Activated CD4-positive, CD25-positive, alpha-beta regulatory T cell treated with anti-CD3 and anti-CD28 coated beads, Interleukin-2, amount 50 U/mL, for 24 hours (primary cell): ENCODE results near the gene TMBIM6.
"Not testable (repeated sequence)": the region's sequence is repeated elsewhere in the genome, so short reads cannot be mapped to it uniquely, and the experiment has no call there.

Source experiments
- ATAC-seq, 2 donors: fragments of 150-1000 bp; cut with Tn5 transposase; one replicate each; pipeline ENCODE4 v1.10.0; 2021; ENCODE audit warnings: mild to moderate bottlenecking in 1 of 2, moderate library complexity in 1 of 2

TMBIM6 gene

DNA sequence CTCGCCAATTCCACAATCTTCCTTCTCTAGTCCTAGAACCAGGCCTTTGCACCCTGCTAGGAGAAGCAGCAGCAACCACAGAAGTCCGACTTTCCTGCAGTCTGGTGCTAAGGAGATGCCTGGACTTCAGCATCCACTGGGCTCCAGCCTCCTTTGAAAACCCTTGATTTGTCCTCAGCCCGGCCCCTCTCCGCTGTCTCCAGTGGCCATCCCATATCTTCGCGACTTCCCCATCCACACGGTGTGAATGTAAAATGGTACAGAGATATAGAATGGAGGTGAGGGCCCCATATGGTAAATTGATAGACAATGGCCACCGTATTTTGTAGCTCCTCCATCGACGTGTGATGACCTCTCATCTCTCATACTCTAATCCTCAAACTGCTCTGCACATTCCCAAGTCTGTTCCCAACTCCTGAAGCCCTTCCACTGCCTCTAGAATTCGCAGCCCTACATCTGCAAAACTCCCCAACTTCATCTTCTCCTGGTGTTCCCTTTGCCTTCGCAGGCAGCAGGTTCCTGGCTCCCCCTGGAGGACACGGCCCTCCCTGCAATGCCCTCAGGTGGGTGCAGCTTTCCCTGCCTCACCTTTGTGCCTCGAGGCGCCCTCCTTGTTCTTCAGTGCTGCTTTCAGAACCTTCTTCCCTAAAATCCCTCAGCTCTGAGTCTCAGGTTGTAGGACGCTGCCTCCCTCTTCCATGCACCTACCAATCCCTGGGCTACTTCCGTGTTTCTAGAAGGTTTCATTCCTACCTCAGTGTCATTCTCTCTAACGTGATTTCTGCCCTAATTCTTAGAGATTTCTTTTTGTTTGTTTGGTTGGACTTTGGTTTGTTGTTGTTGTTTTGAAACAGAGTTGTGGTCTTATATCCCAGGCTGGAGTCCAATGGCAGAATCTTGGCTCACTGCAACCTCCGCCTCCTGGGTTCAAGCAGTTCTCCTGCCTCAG lies 36.7 kb downstream of the TMBIM6 start:
- peak; percentile 69 to 77 for ATAC-seq

DNA sequence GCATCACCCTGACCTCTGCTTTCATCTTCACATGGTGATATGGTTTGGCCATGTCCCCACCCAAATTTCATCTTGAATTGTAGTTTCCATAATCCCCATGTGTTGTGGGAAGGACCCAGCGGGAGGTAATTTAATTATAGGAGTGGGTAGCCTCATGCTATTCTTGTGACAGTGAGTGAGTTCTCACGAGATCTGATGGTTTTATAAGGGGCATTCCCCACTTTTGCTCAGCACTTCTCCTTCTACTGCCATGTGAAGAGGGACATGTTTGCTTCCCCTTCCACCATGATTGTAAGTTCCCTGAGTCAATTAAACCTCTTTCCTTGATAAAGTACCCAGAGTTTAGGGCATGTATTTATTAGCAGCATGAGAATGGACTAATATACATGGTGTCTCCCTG lies 38.2 kb downstream of the TMBIM6 start:
- ATAC-seq, result no peak

DNA sequence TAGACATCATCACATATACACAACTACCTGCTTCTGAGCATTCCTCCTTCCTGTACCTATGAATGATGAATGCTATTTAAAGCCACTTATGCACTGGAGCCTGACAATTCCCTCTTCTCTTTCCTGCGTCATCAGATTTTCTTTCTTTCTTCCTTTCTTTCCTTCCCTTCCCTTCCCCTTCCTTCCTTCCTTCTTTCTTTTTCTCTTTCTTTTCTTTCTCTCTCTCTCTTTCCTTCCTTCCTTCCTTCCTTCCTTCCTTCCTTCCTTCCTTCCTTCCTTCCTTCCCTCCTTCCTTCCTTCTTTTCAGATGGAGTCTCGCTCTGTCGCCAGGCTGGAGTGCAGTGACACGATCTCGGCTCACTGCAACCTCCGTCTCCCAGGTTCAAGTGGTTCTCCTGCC lies 39.6 kb downstream of the TMBIM6 start:
- not testable (repeated sequence) for ATAC-seq

DNA sequence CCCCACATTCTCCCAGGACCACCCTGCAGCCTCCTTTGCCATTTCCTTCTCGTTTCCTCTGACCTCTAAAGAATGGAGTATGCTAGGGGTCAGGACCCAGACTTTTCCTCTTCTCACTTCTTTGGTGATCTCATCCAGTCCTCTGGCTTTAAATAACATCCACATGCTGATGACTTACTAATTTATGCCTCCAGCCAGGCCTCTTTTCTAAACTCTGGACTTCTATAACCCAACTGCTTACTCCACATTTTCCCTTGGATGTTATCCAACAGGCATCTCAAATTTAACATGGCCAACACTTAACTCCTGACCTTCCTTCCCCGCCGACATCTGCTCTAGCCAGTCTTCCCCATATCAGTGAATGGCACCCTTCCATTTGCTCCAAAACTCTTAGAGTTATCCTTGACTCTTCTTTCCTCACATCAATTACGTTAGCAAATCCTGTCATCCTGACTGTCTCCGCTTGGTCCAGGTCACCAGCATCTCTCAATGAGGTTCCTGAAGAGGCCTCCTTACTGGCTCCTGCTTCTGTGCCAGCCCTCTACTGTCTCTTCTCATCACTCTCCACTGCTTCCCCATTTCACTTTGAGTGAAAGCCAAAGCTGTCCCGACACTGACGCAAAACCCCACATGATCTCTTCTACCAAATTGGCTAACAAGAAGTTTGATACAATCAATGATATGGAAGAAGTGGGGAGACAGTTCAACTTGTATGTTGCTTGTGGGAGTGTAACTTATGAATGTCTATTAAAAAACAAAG lies 42.7 kb downstream of the TMBIM6 start:
- no peak for ATAC-seq

DNA sequence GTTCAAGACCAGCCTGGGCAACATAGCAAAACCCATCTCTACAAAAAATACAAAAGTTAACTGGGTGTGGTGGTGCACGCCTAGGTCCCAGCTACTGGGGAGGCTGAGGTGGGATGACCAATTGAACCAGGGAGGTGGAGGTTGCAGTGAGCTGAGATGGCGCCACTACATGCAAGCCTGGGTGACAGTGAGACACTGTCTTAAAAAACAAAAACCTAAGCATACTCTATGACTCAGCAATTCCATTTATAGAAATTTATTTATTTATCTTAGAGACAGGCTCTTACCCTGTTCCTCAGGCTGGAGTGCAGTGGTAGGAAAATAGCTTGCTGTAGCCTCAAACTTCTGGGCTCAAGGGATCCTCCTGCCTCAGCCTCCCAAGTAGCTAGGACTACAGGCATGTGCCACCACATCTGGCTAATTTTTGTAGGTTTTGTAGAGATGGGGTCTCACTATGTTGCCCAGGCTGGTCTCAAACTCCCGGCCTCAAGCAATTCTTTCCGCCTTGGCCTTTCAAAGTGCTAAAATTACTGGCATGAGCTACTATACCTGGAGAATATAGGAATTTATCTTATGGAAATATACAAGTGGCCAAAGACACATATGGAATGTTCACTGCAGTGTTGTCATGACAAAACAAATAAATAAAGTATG lies 43.5 kb downstream of the TMBIM6 start:
- ATAC-seq, result no peak

DNA sequence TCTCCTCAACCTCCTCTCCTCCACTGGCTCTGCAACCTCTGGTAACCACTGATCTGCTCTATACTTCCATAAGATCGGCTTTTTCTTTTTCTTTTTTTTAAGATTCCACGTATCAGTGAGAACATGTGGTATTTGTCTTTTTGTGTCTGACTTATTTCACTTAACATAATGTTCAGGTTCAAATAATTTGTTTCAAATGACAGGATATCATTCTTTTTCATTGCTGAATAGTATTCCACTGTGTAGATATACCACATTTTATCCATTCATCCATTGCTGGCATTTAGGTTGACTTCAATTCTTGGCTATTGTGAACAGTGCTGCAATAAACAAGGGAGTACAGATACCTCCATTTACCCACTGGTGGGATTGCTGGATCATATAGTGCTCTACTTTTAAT lies 46.3 kb downstream of the TMBIM6 start:
- no peak for ATAC-seq

DNA sequence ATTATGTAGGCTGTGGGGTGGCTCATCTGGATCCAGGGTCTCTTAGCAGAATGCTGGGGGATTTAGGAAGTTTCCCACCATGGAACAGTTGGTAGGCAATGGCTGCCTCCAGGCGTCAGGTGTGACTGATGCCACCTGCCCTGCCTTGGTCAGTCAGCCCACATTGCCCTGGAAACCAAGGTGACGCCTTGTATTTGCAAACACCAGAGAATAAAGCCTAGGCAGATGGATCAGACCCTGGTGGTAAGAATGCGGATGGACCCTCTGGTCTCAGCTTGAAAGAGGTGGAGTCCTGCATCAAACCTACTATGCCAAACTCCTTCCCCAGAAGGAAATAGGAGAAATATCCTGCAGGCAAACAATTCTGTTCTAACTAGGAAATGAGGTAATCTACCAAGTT lies 48.6 kb downstream of the TMBIM6 start:
- ATAC-seq, result no peak

DNA sequence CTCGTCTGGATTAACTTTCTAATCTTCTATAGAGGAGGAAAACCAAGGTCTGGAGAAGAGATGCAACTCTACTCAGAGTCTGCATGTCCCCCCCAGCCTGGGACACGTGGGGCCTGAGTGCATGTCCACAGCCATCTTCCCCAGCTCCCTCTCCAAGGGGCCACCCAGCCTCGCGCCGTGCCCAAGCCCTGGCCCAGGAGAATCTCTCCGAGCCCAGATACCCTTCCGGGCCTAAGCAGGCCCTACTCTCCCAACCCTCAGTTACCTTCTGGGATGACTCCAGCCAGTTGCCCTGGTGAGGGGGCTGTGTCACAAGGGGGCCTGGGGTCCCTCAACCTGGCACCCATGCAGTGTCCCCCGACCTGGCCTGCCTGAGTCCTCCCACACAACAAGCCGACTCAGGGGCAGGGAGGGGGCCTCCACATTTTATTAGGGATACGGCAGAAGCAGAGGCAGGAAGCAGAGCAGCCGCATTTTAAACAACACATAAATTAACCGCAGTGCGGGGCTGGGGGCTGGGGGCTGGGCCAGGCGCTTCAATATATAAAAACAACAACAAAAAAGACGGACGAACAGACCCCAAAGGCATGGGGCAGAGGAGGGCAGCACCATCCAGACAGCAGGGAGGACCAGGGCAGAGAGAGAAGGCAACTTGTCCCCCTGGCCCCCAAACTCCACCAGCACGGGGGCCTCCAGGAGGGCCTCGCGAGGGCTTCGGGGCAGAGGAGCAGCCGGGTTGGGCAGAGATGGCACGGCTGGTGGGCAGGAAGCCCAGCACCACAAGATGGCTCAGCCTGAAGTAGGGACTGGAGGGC lies 49.6 kb downstream of the TMBIM6 start:
- no peak for ATAC-seq

DNA sequence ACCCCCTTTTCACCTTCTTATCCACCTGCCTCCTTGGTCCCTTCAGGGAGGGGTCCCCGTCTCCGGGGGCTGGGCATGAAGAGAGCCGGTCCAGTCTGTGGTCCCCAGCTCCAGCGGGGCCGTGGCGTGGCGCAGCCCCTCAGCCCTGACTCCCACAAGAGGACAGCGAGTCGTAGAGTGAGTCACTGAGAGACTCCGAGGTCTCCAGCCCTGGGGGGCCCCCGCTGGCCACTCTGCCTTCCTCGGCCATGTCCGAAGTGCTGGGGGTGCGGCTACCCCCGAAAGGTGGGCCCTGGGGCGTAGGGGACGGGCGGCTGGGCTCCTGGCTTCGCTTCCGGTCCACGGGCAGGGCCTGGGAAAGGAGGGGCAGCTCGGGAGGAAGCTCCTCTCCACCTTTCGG lies 50.3 kb downstream of the TMBIM6 start:
- no peak for ATAC-seq

DNA sequence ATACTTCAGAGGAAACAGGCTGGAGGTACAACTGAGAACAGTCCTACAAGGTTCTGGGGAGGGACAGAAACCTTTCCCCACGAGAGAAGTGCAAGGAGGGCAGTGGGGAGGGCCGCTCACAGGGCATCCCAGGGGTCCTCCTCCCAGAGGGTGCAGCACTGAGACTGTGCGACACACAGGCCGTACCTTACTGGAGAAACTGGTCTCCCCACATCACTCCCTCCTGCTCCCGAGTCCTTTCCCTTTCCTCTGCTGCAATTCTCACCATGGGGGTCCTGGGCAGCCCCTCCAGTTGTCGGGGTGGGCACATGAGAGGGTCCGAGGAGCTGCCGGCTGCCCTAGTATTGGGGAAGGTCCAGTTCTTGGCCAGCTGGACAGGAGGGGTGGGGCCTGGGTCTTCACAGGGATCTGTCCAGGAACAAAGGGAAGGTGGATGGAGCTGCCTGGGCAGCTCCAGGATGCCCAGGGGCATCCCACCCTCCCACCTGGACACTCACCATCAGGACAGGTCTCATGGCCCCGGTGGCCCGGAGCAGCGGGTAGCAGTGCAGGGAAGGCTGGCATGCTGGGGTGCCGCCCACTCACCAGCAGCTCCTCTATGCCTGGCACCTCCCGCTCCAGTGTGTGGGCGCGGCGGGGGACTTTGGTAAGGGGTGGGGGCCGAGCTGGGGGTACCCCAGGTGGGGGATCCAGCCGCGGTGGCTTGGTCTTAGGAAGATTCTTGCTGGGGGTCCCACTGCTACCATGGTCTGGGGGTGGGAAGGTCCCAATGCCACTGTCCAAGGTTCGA lies 51.0 kb downstream of the TMBIM6 start:
- ATAC-seq, result no peak

DNA sequence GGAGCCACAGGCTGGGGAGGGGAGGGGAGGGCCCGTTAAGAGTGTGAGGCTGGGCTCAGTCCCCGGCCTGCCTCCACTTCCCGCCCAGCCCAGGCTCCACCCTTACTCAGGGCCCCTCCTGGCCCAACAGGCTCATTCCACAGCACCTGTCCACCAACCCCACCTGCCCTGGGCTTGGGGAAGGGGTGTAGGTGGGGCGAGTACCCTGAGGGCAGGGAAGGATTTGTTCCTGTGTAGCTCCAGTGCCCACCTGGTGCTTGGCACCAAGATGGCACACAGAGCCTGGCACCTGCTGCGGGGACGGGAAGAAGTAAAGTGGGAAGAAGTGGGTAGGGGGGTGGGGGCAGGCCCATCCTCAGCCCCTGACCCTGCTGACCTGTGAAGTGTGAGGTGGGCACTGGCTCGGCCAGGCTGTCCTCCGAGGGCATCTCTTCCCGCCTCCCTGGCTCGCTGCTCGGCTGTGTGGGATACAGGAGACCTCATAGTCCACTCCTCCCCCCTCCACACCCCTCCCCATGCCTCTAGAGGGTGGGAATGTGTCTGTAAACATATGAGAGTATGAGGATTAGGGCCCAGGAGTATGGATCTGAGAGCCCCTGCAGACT lies 51.7 kb downstream of the TMBIM6 start:
- ATAC-seq, result no peak

DNA sequence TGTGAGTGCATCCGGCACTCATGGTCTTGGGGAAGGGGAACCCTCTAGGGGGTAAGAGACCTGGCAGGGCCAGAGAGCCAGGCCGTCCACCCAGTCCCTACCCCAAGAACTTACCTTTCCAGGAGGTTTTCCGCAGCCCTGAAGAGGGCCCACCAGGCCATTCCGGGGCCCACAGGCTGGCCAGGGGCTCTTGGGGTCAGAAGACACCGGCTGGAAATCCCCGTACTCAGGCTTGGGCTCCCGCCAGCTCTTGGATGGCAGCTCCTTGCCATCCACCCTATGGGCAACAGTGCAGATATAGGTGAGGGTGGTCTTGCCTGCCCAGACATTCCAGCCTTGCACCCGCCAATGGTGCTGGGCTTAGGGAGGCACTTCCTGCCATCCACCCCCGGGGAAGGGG lies 52.3 kb downstream of the TMBIM6 start:
- ATAC-seq, result no peak

DNA sequence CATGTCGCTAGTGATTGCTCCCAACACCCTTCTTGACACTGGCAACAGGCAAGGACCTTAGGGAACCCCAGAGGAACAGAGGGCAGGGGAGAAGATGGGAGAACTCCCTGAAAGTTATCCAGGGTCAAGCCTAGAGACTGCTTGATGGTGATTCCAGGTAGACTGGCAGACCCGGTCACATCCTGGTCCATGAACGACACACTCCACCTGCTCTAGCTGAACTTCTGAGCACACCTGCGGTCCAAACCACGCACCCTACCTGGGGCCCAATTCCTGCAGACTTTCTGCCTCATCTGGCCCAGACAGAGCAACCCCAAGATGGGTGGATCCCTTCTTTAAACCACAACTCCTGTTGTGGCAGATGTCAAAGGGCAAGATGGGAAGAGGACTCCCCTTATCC lies 52.7 kb downstream of the TMBIM6 start:
- no peak for ATAC-seq

DNA sequence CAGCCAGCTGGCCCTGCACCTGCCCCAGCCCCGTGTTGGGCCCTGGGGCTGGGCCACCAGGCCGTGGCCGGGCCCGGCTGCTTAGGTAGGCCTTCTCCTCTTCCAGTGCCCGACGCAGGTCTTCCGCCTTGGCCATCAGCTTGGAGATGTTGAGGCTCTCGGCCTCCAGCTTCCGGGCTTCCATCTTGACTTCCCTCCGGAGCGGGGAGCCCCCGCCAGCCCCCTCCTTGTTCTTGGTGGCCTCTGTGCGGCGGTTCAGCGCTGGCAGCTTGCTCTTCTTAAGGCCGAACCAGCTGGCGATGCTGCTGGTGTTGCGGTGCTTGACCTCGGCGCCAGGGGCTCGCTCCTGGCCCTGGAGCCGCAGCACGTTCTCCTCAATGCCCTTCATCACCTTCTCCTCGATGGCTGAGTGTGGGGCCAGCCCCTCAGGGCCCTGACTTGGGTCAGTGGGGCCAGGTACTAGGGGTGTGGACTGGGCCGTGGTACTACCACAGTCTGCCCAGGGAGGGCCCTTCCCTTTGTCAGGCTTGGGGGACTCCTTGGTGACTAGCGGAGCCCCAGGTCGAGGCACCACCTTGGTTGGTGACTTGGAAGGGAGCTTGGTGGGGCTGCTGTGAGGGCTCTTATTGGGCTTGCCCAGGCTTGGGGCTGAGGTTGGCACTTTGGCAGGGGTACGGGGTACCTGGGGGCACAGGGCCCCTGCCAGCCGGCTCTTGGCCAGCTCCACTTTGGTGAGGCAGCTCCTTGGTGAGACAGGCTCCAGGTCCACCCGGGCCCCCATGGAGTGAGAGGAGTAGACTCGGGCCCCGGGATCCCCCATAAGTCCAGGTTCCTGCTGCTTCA lies 53.7 kb downstream of the TMBIM6 start:
- ATAC-seq, result no peak

DNA sequence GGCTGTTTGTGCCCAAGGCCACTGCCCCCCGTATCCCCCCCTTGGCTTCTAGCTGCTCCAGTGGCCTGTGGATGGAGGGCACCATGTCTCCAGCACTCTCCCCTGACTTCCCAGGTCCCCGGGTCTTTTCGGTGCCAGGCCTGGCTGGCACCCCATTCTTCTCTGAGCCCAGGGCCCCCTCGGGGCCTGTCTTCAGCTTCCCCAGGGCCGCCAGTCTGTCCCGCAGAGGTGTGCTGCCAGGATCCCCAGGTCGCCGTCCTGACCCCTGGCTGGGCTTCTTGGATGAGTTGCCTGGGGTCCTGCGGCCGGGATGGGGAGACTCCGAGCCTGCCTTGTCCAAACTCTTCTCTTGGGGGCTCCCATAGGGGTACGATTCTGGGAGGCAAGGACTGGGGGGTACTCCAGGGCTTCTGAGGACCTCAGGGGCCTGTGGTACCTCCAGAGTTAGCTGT lies 54.3 kb downstream of the TMBIM6 start:
- ATAC-seq, result no peak

DNA sequence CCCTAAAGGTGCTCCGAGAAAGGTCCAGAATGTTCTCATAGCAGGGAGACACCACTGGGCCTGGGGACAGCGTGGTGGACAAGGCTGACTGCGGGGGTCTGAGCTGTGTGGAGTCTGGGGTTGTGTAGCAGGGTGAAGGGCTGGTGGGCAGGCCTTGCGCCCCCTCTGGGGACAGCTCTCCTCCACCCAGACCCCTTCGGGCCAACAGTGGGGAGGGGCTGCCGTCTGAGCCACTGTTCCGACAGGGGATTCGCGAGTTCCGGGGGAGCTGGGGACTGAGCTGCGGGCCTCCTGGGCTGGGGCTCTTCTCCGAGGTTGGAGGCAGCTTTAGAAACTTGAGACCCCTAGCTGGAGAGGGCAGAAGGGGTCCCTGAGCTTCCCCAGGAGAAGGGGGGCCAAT lies 54.8 kb downstream of the TMBIM6 start:
- no peak for ATAC-seq

DNA sequence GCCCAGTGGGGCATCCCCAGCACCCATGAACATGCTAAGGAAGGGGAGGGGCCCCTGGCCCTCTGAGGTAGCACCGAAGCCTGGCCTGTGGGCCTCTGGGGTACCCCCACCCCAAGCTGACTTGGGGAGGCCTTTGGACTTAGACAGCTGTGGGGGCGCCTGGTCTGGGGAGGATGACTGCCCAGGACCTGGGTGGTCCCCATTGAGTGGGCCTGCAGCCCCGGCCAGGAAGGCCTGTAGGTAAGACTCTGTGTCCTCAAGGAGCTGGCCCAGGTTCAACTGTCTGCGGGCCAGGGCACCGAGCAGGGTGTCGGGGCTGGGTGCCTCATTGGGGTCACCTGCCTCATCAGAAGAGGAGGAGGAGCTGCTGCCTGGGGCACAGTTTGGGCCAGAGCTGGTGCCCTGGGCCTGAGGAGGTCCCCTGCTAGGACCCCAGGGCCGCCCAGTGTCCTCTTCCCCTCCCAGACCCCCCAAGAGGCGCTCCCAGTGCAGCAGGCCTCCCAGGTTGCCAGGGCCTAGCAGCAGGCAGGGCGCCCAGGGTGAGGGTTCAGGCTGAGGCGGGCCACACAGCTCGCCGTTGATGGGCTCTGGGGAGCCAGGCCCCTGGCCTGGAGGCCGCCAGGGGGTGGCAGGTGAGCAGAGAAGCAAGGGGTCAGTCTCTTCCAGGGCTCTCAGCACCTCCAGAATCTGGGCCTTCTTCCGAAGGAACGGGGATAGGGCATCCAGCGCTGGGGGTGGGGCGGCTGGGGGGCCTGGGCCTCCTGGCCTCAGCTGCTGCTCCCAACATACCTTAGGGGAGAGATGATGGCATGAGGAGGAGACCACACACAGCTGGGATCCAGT lies 55.5 kb downstream of the TMBIM6 start:
- ATAC-seq, result no peak

DNA sequence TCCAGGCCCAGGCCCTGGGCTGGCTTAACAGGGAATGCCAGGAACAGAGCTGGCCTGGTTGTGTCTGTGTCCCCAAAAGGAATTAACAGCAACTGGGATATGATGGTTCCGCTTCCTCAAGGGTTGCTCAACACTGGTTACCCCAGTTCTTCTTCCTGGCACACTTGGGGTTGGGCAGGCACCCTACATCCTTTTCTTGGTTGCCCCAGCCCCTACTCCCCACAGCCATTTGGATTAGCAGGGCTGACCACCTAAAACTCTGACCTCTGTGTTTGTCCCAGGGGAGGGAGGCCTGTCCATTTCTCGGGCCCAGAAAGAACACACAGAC lies 56.1 kb downstream of the TMBIM6 start:
- ATAC-seq, result no peak

DNA sequence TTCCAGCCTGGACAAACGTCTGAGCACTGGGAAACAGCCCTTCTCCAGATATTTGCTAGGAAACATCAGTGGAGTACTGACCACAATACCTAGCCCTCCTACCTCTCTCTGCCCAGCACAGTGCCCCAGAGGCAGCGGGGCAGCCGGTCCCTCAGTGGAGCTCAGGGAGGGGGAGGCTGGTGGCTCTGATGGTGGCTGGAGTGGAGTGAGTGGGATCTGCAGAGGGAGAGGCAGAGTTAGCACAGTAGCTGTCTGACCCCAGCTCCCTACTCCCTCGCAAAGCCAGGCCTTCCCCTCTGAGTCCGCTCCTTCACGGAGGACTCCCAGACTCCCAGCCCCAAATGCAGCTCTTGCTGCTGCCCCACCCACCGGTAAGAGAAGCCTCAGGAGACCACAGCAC lies 56.9 kb downstream of the TMBIM6 start:
- ATAC-seq, result no peak
